IMR-90 (cell line): ENCODE results near the gene BPIFB2. TPM values are rescaled to one million over a fixed set of nuclear protein-coding genes. Genes with fewer than 3 reads are reported as not detected.

ENCODE experiments used
- ATAC-seq: fragments of 200-7000 bp; cut with Tn5 transposase; 2 replicates; pipeline ENCODE4 v1.9.1; 2020; ENCODE audit warnings: low read depth, mild to moderate bottlenecking, moderate library complexity
- BruUV-seq: library from RNA; stranded (reverse); fragments of 400-500 nt; replicated peaks from 2 replicates; lab custom pipeline; 2021; lab: Mats Ljungman, UMichigan
- CTCF ChIA-PET: fragments of 300-600 bp; formaldehyde crosslinking; extraction: SDS; loops from one replicate; lab custom pipeline; 2021; ENCODE audit warnings: antibody characterized with exemption; lab: Yijun Ruan, JAX
- POLR2A ChIA-PET: fragments of 300-600 bp; sonication (Branson Sonifier 250); formaldehyde crosslinking; loops from one replicate; lab custom pipeline; 2022; ENCODE audit warnings: antibody characterized with exemption; ENCODE audit not compliant: unreplicated experiment; lab: Charles Lee
- DNase-seq: peaks from one replicate; pipeline ENCODE4 v3.0.0; 2013
- H2AFZ ChIP-seq: replicated peaks from 2 replicates; pipeline ENCODE3; 2013; ENCODE audit warnings: low read length, mild to moderate bottlenecking; ENCODE audit not compliant: poor library complexity
- H2AK5ac ChIP-seq: 2 replicates; pipeline ENCODE4 v1.6.1; 2013; ENCODE audit warnings: low read depth, low read length, inconsistent platforms
- H2AK9ac ChIP-seq: replicated peaks from 2 replicates; pipeline ENCODE3; 2013; ENCODE audit warnings: mild to moderate bottlenecking, low read depth, low read length, moderate library complexity; ENCODE audit not compliant: poor library complexity
- H2BK120ac ChIP-seq: 2 replicates; pipeline ENCODE4 v1.6.1; 2013; ENCODE audit warnings: low read depth, low read length, inconsistent platforms
- H2BK15ac ChIP-seq: 3 replicates; pipeline ENCODE4 v1.6.1; 2013; ENCODE audit warnings: low read depth, low read length, inconsistent platforms
- H2BK20ac ChIP-seq: 2 replicates; pipeline ENCODE4 v1.6.1; 2013; ENCODE audit warnings: low read depth, mild to moderate bottlenecking, inconsistent platforms, low read length, moderate library complexity
- H2BK5ac ChIP-seq: 2 replicates; pipeline ENCODE4 v1.6.1; 2013; ENCODE audit warnings: mild to moderate bottlenecking, low read depth, low read length, inconsistent platforms; ENCODE audit not compliant: poor library complexity, severe bottlenecking
- H3K14ac ChIP-seq: replicated peaks from 2 replicates; pipeline ENCODE4 v1.6.1; 2013; ENCODE audit warnings: low read depth, low read length, inconsistent platforms
- H3K18ac ChIP-seq: 2 replicates; pipeline ENCODE4 v1.6.1; 2013; ENCODE audit warnings: low read depth, low read length, control low read depth
- H3K23ac ChIP-seq: 2 replicates; pipeline ENCODE4 v1.6.1; 2013; ENCODE audit warnings: low read depth, low read length, inconsistent platforms
- H3K27ac ChIP-seq: 2 replicates; pipeline ENCODE4 v1.5.1; 2013; ENCODE audit warnings: mild to moderate bottlenecking, control low read depth, low read length; ENCODE audit not compliant: insufficient read depth
- H3K27me3 ChIP-seq: 2 replicates; pipeline ENCODE4 v1.6.1; 2013; ENCODE audit warnings: low read length; ENCODE audit not compliant: control insufficient read depth, insufficient read depth
- H3K36me3 ChIP-seq: 2 replicates; pipeline ENCODE4 v1.6.1; 2013; ENCODE audit warnings: low read length, mixed read lengths; ENCODE audit not compliant: control insufficient read depth, insufficient read depth
- H3K4ac ChIP-seq: 2 replicates; pipeline ENCODE4 v1.6.1; 2013; ENCODE audit warnings: low read depth, low read length, inconsistent platforms
- H3K4me1 ChIP-seq: 2 replicates; pipeline ENCODE4 v1.6.1; 2013; ENCODE audit warnings: low read length, mixed read lengths; ENCODE audit not compliant: control insufficient read depth, insufficient read depth
- H3K4me2 ChIP-seq: 2 replicates; pipeline ENCODE4 v1.6.1; 2013; ENCODE audit warnings: low read depth, mild to moderate bottlenecking, control low read depth, low read length, moderate library complexity
- H3K4me3 ChIP-seq: 2 replicates; pipeline ENCODE4 v1.5.1; 2013; ENCODE audit warnings: low read depth, mild to moderate bottlenecking, control low read depth, low read length, moderate library complexity; ENCODE audit not compliant: insufficient read depth
- H3K56ac ChIP-seq: 2 replicates; pipeline ENCODE4 v1.6.1; 2013; ENCODE audit warnings: low read length, inconsistent platforms; ENCODE audit not compliant: insufficient read depth; ENCODE audit errors: extremely low read depth
- H3K79me1 ChIP-seq, 2 experiments: 2 replicates each; pipeline ENCODE4 v1.6.1; 2013; ENCODE audit warnings: low read length in 2 of 2, inconsistent platforms in 1 of 2, low read depth in 1 of 2
- H3K9ac ChIP-seq: 2 replicates; pipeline ENCODE4 v1.6.1; 2013; ENCODE audit warnings: low read depth, low read length, control low read depth
- H3K9me1 ChIP-seq: 2 replicates; pipeline ENCODE4 v1.6.1; 2013; ENCODE audit warnings: low read length, inconsistent platforms; ENCODE audit not compliant: insufficient read depth
- H3K9me3 ChIP-seq: 2 replicates; pipeline ENCODE4 v1.6.1; 2013; ENCODE audit warnings: low read length; ENCODE audit not compliant: control insufficient read depth, insufficient read depth
- H4K20me1 ChIP-seq: 2 replicates; pipeline ENCODE4 v1.6.1; 2013; ENCODE audit warnings: low read length, inconsistent platforms; ENCODE audit not compliant: insufficient read depth
- H4K5ac ChIP-seq: 2 replicates; pipeline ENCODE4 v1.6.1; 2013; ENCODE audit warnings: mild to moderate bottlenecking, low read depth, low read length, control low read depth
- H4K8ac ChIP-seq, 2 experiments: 2 replicates each; pipeline ENCODE4 v1.6.1; 2013; ENCODE audit warnings: low read depth in 2 of 2, low read length in 2 of 2, control low read depth in 1 of 2, inconsistent platforms in 1 of 2
- H4K91ac ChIP-seq: 2 replicates; pipeline ENCODE4 v1.6.1; 2013; ENCODE audit warnings: low read depth, low read length, inconsistent platforms; ENCODE audit not compliant: insufficient read depth
- CTCF ChIP-seq: conservative IDR thresholded peaks from 2 replicates; pipeline ENCODE4 v1.5.1; 2012; ENCODE audit warnings: mild to moderate bottlenecking, low read depth, low read length, improper control_type of control experiment
- FOS ChIP-seq: fragments of 150-350 bp; IDR thresholded peaks from 2 replicates; pipeline ENCODE4 v1.6.1; 2016; ENCODE audit warnings: low read depth, low read length
- MAFK ChIP-seq: IDR thresholded peaks from 2 replicates; pipeline ENCODE4 v1.6.1; 2012; ENCODE audit warnings: low read depth, low read length, improper control_type of control experiment
- MXI1 ChIP-seq: IDR thresholded peaks from 2 replicates; pipeline ENCODE4 v1.6.1; 2012; ENCODE audit warnings: low read depth, mild to moderate bottlenecking, low read length, moderate library complexity, borderline replicate concordance
- NFE2L2 ChIP-seq: fragments of 150-350 bp; IDR thresholded peaks from 2 replicates; pipeline ENCODE4 v1.6.1; 2016; ENCODE audit warnings: low read depth, mild to moderate bottlenecking, low read length
- POLR2A ChIP-seq: IDR thresholded peaks from 2 replicates; pipeline ENCODE4 v1.6.1; 2012; ENCODE audit warnings: mild to moderate bottlenecking, low read depth, low read length
- SMC3 ChIP-seq: fragments of 150-350 bp; IDR thresholded peaks from 2 replicates; pipeline ENCODE4 v1.6.1; 2016; ENCODE audit warnings: low read depth, mild to moderate bottlenecking, antibody characterized with exemption, low read length, moderate library complexity
- WGBS, 2 experiments: methylation state at CpG; one replicate each; pipeline versions ENCODE4 v1.1.5 to v1.1.7; 2013; ENCODE audit warnings: missing lambda C conversion rate in 2 of 2; ENCODE audit not compliant: insufficient read length in 1 of 2; ENCODE audit errors: extremely low coverage in 2 of 2; 5-methylcytosine and 5-hydroxymethylcytosine counted together
- dilution Hi-C: fragments of 300-500 bp; cut with HindIII; formaldehyde crosslinking; loops from one replicate; pipeline ENCODE4 v1.14.3; 2018; ENCODE audit warnings: low sequenced_read_pairs; ENCODE audit not compliant: unreplicated experiment
- in situ Hi-C: fragments of 300-500 bp; cut with MboI; formaldehyde crosslinking; loops from 3 replicates; pipeline ENCODE4 v1.14.3; 2019; ENCODE audit warnings: low sequenced_read_pairs, inconsistent platforms, mixed read lengths
- intact Hi-C: fragments of 100-400 bp; cut with micrococcal nuclease; formaldehyde crosslinking; loops from 2 replicates; pipeline ENCODE4 v1.10.0; 2022
- polyA plus RNA-seq, 3 experiments: library from polyadenylated mRNA; depleted of rRNA; stranded (reverse); fragments of >200 nt; gene quantifications; 2 replicates each; pipeline ENCODE4 v1.2.3, GENCODE V29; 2012; ENCODE audit warnings: low replicate concordance in 1 of 3
- total RNA-seq: library from RNA; depleted of rRNA; stranded (reverse); fragments of >200 nt; gene quantifications from 2 replicates; pipeline ENCODE4 v1.2.3, GENCODE V29; 2012

BPIFB2 gene
- total and polyA plus RNA-seq, 2 of the 4 experiments (the other 2 are of a cell fraction) = not detected

DNA sequence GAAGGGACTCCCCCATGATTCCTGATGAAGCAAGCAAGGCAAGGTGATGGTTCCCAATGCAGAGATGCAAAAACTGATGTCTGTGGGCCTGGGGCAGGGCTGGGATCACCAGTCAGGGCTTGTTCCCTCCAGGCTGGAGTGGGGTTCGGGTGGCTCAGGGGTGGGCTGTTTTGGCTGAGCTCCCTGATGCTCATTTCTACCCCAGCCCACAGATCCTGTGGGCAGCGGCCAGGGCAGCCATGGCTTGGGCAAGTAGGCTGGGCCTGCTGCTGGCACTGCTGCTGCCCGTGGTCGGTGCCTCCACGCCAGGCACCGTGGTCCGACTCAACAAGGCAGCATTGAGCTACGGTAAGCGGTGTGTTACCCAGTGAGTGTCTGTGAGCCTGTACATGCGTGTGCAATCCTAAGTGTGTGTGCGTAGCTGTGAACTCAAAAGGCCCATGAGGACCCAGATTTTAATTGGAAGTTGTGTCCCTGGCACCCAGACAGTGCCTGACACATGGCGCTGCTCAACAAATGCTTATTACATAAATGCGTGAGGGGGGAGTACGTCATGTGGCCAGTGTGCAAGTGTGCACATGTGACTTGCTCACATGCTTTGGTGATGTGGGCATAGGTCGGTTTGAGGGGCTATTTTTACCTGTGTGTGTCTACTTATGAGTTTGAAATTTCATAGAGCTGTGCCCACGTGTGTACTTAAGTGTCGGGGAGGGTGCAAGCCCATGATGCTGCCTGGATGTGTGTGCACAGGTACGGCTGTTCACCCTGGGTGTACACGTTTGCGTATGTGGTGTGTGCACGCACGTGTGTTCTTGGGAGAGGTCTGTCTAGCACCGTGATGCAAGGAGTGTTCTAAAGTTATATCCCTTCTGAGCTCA, 1.1 kb downstream of the BPIFB2 start:
- H3K27me3 ChIP-seq = peaks cover 5% of the 10 kb centered on the region
- H3K79me1 ChIP-seq = no peaks in the 10 kb centered on the region
- no peak overlapping the region for H2AK5ac ChIP-seq
- in situ Hi-C loops = no loop called here
- H4K5ac ChIP-seq = no peak overlapping the region
- no peaks in the 10 kb centered on the region for H3K4me1 ChIP-seq
- no TSS peak for BruUV-seq
- no peak overlapping the region for H2AK9ac ChIP-seq
- 65% methylated on average over 19 of the region's 23 CpGs; no CpG with 5 or more reads in 1 of the 2 experiments for WGBS, 2 experiments
- no peak overlapping the region for H3K23ac ChIP-seq
- no peak for TF ChIP-seq NFE2L2
- no peak for TF ChIP-seq MAFK
- TF ChIP-seq SMC3 = no peak
- no peak for TF ChIP-seq FOS
- no peak for TF ChIP-seq POLR2A
- TF ChIP-seq CTCF = no peak
- TF ChIP-seq MXI1 = no peak
- H3K4me3 ChIP-seq = no peak overlapping the region
- no peak overlapping the region for H3K9ac ChIP-seq
- no peaks in the 10 kb centered on the region for H3K9me1 ChIP-seq
- H3K14ac ChIP-seq = no peak overlapping the region
- CTCF ChIA-PET = no interaction called here
- ATAC-seq (no peak), DNase-seq (no peak)
- H4K8ac ChIP-seq = no peak overlapping the region
- H3K9me3 ChIP-seq = no peaks in the 10 kb centered on the region
- POLR2A ChIA-PET = interaction anchor here (0.6 kb wide), 1 partner anchor 1398 kb away, joined by 22 read pairs; no protein-coding TSS in a partner anchor
- no peak overlapping the region for H3K4ac ChIP-seq
- no peak overlapping the region for H2BK5ac ChIP-seq
- no peak overlapping the region for H3K18ac ChIP-seq
- H2BK15ac ChIP-seq = no peak overlapping the region
- H3K4me2 ChIP-seq = no peak overlapping the region
- no peak overlapping the region for H3K27ac ChIP-seq
- H3K56ac ChIP-seq = no peak overlapping the region
- dilution Hi-C loops = no loop called here
- H2BK120ac ChIP-seq = no peak overlapping the region
- H2AFZ ChIP-seq = no peak overlapping the region
- H3K36me3 ChIP-seq = no peaks in the 10 kb centered on the region
- intact Hi-C loops = no loop called here
- no peak overlapping the region for H4K91ac ChIP-seq
- H4K20me1 ChIP-seq = no peaks in the 10 kb centered on the region; the same call in 1 of the 2 replicates
- no peak overlapping the region for H2BK20ac ChIP-seq
